CD4-positive, alpha-beta T cell treated with Interleukin-6 at 100 ng/mL for 8 hours (primary cell): ENCODE data around the gene ACTN4.

Source experiments
- DNase-seq: peaks from one replicate; pipeline ENCODE4 v3.0.0-alpha.2; 2020; ENCODE audit warnings: mixed read lengths, low spot score

ACTN4 gene

GRCh38 chr19:38661136-38661535, 13.7 kb downstream of the ACTN4 start:
- DNase-seq, result no peak

- no peak for DNase-seq
Observed at GRCh38 chr19:38661996-38662395, 14.5 kb downstream of the ACTN4 start.

- DNase-seq, result no peak
Observed at GRCh38 chr19:38662537-38663155, 15.2 kb downstream of the ACTN4 start.

GRCh38 chr19:38663156-38663651, 15.8 kb downstream of the ACTN4 start:
- no peak for DNase-seq

GRCh38 chr19:38663957-38664502, 16.6 kb downstream of the ACTN4 start:
- DNase-seq, result no peak

GRCh38 chr19:38664503-38665211, 17.2 kb downstream of the ACTN4 start:
- no peak for DNase-seq

- no peak for DNase-seq
Observed at GRCh38 chr19:38665219-38665931, 17.9 kb downstream of the ACTN4 start.

GRCh38 chr19:38665950-38666662, 18.7 kb downstream of the ACTN4 start:
- DNase-seq, result no peak

GRCh38 chr19:38666663-38667511, 19.4 kb downstream of the ACTN4 start:
- peak; percentile 55 for DNase-seq

GRCh38 chr19:38667661-38668171, 20.3 kb downstream of the ACTN4 start:
- DNase-seq, result no peak

- peak; percentile 54 for DNase-seq
Observed at GRCh38 chr19:38669552-38669951, 22.1 kb downstream of the ACTN4 start.

- DNase-seq, result no peak
Observed at GRCh38 chr19:38670921-38671398, 23.5 kb downstream of the ACTN4 start.

GRCh38 chr19:38671654-38672053, 24.2 kb downstream of the ACTN4 start:
- no peak for DNase-seq

- no peak for DNase-seq
Observed at GRCh38 chr19:38673030-38673429, 25.6 kb downstream of the ACTN4 start.

GRCh38 chr19:38674388-38675171, 27.1 kb downstream of the ACTN4 start:
- no peak for DNase-seq

- DNase-seq, result no peak
Observed at GRCh38 chr19:38675611-38676010, 28.2 kb downstream of the ACTN4 start.

GRCh38 chr19:38676023-38676877, 28.8 kb downstream of the ACTN4 start:
- no peak for DNase-seq

- no peak for DNase-seq
Observed at GRCh38 chr19:38676878-38677646, 29.6 kb downstream of the ACTN4 start.
